Activated CD8-positive, alpha-beta memory T cell treated with anti-CD3 and anti-CD28 coated beads, Interleukin-2, amount 50 U/mL, for 48 hours (primary cell): ENCODE measurements around the gene WASF2.
A peak's percentile ranks its signal among the peaks of the same experiment; 100 is the strongest.
"Not testable (repeated sequence)": the region's sequence is repeated elsewhere in the genome, so short reads cannot be mapped to it uniquely, and the experiment has no call there.

Source experiments
- DNase-seq: peaks from one replicate; pipeline ENCODE4 v3.0.0-alpha.2; 2020

WASF2 gene

GRCh38 chr1:27491748-27492700, 2.1 kb upstream of the WASF2 start:
- DNase-seq, result no peak

DNA sequence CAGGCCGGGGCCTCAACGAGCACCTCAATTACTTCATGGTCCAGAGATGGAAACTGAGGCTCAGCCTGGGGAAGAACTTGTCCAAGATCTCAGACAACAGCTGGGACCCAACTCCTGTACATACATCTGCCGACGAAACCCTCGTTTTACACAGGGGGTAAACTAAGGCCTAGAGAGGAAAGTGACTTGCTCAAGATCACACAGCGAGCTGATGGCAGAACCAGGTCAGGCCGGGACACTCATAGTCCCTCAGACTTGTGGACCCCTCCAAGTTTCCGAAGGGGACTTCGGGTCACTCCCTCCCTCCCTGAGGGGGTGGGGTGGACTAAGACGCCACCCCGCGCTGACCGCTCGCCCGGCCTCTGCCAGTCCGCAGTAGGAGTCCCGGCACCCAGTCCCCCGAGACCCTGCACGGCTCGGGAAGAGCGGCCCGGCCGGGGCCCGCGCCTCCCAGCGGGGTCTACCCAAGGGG, 430 bp downstream of the WASF2 start:
- DNase-seq, result peak; percentile 68

DNA sequence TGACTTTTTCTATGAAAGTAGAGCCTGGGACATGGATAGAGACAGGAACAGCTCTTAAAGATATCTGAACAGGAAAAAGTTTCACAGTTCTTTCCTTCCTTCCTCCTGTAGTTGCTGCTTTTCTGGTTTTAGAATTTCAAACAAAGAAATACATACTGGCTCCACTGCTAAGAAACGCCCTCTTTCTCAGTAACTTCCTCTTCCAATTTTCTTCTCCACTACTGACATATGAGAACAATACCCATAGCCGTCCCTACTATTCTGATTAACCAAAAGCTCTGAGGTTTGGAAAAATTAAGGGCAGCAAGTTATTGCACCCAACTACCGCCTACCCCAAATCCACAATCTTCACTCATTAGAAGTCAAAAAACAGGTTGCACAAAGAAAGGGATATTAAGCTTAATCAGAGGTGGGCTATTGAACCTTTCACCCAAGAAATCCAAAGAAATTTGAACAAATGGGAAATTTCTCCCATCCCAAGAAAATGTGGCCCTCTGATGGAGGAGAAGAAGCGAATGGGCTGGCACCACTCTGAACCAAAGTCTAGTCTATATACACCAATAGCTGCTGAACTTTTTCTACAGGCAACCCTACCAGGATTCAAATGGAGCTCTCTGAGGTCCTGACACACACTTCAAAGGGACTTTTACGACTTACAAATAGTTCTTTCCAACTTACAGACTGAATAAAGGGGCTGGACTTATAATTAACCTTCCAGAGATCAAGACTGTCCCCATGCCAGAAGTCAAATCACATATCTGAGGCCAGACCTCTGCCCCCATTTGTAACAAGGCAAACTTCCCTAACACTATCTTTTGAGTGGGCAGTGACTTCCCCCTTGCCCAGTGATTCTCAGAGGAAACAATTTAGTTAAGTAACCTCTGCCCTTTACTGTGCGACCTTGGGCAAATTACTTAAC, 1.7 kb downstream of the WASF2 start:
- DNase-seq, result no peak

DNA sequence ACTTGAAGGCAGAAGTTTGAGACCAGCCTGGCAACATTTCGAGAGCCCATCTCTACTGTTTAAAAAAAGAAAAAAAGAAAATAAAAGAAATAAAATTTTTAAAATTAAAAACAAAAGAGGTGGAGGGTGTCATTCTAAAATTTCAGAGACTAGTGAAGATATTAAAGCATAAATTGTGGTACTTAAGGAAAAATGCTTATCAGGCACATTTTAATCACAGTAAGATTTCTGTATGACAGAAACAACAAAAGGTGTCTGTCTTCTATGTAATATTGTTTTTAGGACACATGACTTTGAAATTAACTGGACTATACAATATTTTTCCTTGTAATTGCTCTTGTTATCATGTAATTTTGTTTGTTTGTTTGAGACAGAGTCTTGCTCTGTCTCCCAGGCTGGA, 4.6 kb downstream of the WASF2 start:
- no peak for DNase-seq

GRCh38 chr1:27483659-27484058, 6.3 kb downstream of the WASF2 start:
- no peak for DNase-seq

GRCh38 chr1:27481994-27482620, 7.9 kb downstream of the WASF2 start:
- DNase-seq, result peak; percentile 15

DNA sequence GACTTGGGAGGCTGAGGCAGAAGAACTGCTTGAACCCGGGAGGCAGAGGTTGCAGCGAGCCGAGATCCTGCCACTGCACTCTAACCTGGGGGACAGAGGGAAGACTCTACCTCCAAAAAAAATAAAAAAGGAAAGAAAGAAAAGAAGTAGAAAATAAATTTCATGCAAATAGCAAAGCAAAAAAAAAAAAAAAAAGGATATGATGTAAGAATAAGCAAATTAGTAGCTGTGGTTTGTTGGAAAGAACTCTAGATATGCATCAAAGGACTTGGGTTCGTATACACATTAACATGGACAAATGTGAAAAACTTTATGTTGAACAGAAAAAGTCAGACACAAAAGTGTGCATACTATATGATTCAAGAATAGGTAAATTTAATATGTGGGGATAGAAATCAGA, 11.9 kb downstream of the WASF2 start:
- DNase-seq, result no peak

DNA sequence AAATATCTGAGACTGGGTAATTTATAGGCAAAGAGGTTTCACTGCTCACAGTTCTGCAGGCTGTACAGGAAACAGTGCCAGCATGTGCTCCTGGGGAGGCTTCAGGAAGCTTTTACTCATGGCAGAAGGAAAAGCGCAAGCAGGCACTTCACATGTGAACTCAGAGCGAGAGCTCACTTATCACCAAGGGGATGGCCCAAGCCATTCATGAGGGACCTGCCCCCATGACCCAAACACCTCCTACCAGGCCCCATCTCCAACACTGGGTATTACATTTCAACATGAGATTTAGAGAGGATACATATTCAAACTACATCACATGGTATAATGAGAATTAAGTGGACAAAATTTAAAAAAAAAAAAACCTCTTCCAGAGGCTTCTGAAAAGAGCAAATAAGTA, 13.7 kb downstream of the WASF2 start:
- peak; percentile 49 for DNase-seq

DNA sequence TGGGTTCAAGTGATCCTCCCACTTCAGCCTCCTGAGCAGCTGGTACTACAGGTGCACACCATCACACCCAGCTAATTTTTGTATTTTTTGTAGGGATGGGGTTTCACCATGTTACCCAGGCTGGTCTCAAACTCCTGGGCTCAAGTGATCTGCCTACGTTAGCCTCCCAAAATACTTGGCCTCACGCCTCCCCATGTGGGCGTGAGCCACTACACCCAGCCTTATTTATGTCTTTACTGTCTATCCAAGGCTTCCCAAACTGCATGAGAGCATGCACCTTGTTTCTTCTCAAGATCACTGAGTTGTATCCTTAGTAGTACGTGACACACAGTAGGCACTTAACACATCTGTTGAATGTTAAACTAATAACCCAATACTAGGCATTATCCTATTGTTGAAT, 14.2 kb downstream of the WASF2 start:
- peak; percentile 12 for DNase-seq

GRCh38 chr1:27473755-27474154, 16.2 kb downstream of the WASF2 start:
- peak; percentile 46 for DNase-seq

- DNase-seq, result peak; percentile 30
These were observed 17.9 kb downstream of the WASF2 start for GRCh38 chr1:27472098-27472497.

- DNase-seq, result no peak
These were observed 18.5 kb downstream of the WASF2 start for GRCh38 chr1:27471477-27471876.

DNA sequence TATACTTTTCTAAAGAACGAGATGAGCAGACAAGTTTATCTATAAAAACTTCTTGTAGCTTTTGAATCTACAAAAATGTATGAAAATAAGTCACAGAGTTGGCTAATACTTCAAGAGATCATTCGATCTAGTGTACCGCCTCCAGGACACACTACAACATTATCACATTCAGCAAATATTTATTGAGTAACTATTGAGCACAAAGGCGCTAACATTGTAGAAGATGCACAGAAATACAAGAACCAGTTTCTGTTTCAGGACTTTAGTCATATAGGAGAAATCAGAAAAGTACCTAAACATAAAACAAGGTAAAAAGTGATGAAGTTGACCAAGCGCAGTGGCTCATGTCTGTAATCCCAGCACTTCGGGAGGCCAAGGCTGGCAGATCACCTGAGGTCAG, 20.6 kb downstream of the WASF2 start:
- no peak for DNase-seq

- not testable (repeated sequence) for DNase-seq
These were observed 21.6 kb downstream of the WASF2 start for GRCh38 chr1:27468378-27468777.

DNA sequence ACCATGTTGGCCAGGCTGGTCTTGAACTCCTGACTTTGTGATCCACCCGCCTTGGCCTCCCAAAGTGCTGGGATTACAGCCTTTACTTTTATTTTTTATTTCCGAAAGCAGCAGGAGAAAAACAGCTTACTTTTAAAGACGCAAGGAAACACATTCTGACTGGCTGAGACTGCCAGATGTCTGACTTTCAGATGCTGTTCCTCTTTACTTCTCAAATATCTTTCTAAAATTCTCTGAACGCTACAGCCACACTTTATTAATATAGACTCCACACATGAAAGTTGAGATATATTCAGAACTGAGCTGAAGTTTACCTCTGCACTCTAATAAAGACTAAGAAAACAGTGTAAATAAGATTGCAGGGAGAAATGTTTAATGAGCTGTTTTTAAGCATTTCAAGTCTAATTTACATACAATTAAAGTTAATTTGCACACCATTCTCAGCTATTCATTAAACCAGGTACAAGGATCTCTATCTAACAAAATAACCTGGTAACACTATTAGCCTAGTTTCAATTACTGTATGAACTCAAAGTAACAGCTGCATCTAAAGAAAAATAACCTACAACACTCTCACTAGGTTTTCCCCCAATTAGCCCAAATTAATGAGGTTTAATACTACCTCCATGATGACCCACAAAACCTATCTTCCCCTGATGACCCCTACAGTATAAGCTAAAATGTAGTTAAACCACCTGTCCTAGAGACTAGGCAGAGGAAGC, 24.9 kb downstream of the WASF2 start:
- DNase-seq, result no peak

DNA sequence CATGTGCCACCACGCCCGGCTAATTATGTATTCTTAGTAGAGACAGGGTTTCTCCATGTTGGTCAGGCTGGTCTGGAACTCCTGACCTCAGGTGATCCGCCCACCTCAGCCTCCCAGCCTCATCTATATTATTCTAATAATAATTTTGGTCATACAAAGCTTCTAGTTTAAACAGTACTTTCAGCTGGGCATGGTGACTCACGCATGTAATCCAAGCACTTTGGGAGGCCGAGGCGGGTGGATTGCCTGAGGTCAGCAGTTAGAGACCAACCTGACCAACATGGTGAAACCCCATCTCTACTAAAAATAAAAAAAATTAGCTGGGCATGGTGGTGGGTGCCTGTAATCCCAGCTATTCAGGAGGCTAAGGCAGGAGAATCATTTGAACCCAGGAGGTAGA, 26.1 kb downstream of the WASF2 start:
- peak; percentile 23 for DNase-seq

GRCh38 chr1:27458521-27458920, 31.4 kb downstream of the WASF2 start:
- peak; percentile 32 for DNase-seq

GRCh38 chr1:27455139-27455811, 34.7 kb downstream of the WASF2 start:
- DNase-seq, result no peak

DNA sequence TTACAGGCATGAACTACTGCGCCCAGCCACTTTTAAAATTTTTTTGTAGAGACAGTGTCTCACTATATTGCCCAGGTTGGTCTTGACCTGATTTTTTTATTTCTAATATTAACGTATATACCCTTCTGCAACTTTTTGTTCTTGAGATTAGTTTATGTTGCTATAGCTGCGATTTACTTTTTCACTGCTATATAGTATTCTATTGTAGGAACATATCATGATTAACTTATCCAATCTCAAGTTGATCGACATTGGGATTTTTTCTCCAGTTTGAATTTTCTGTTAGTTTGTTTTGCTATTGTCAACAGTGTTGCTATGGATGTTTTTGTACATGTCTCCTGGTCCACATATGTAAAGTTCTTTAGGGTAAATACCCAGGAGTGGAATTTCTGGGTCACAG, 35.4 kb downstream of the WASF2 start:
- DNase-seq, result no peak

DNA sequence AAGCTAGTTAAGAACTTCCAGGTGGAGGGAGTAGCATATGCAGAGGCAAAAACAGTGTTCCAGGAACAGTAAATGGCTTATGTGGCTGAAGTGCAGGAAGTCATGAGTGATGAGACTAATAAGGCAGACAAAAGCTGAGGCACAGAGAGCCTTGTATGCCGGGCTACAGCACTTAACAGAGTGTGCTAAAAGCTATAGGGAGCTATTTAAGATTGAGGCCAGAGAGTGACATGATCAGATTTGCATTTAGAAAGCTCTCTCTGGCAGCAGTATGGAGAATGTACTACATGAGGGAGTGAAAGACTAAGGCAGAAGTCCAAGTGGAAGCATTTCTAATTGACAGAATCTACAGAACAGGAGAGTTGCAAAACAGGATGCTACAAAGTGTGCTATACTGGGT, 38.6 kb downstream of the WASF2 start:
- no peak for DNase-seq

GRCh38 chr1:27448982-27449381, 41.0 kb downstream of the WASF2 start:
- peak; percentile 51 for DNase-seq

GRCh38 chr1:27447883-27448282, 42.1 kb downstream of the WASF2 start:
- no peak for DNase-seq
